Stomach smooth muscle (tissue), 2 donors: ENCODE results near the gene SCD.

ENCODE experiments used
- H3K27ac ChIP-seq: one replicate; pipeline ENCODE4 v1.7.0; 2013; ENCODE audit warnings: mild to moderate bottlenecking, low read length, inconsistent platforms
- H3K27me3 ChIP-seq, 2 donors: one replicate each; pipeline ENCODE4 v1.7.0; 2013; ENCODE audit warnings: low read length in 2 of 2; ENCODE audit not compliant: insufficient read depth in 2 of 2, control insufficient read depth in 1 of 2
- H3K36me3 ChIP-seq, 2 donors: one replicate each; pipeline ENCODE4 v1.7.0; 2013; ENCODE audit warnings: low read length in 2 of 2; ENCODE audit not compliant: control insufficient read depth in 2 of 2, insufficient read depth in 2 of 2
- H3K4me1 ChIP-seq: one replicate; pipeline ENCODE4 v1.7.0; 2013; ENCODE audit warnings: low read length; ENCODE audit not compliant: control insufficient read depth, insufficient read depth
- H3K4me3 ChIP-seq, 2 donors: one replicate each; pipeline ENCODE4 v1.7.0; 2013; ENCODE audit warnings: low read length in 2 of 2
- H3K9ac ChIP-seq, 2 donors: one replicate each; pipeline ENCODE4 v1.7.0; 2013; ENCODE audit warnings: low read length in 2 of 2, mild to moderate bottlenecking in 1 of 2
- H3K9me3 ChIP-seq, 2 donors: one replicate each; pipeline ENCODE4 v1.7.0; 2013; ENCODE audit warnings: low read length in 2 of 2; ENCODE audit not compliant: control insufficient read depth in 2 of 2
- donor health status: healthy.
- donor health status: Pancreatic carcinoma.

The SCD gene

GRCh38 chr10:100349672-100350071, 2.6 kb downstream of the SCD start:
- Histone ChIP-seq H3K27ac (no peak overlapping the region), H3K4me3 (no peak overlapping the region), H3K9ac (no peak overlapping the region), H3K36me3 (no peaks in the 10 kb centered on the region), H3K4me1 (peaks cover 19% of the 10 kb centered on the region), H3K27me3 (peaks cover 26 to 29% of the 10 kb centered on the region in 2 donors), H3K9me3 (no peaks in the 10 kb centered on the region)

- peaks cover 23 to 26% of the 10 kb centered on the region in 2 donors for H3K27me3 ChIP-seq
Measured at GRCh38 chr10:100350914-100351485, 4.0 kb downstream of the SCD start.

GRCh38 chr10:100353770-100354485, 6.9 kb downstream of the SCD start:
- Histone ChIP-seq H3K4me1 (peaks cover 3% of the 10 kb centered on the region), H3K36me3 (no peaks in the 10 kb centered on the region)

More at GRCh38 chr10:100350914-100351485, 4.0 kb downstream of the SCD start:
- no peaks in the 10 kb centered on the region for H3K36me3 ChIP-seq
- H3K9ac ChIP-seq, result no peak overlapping the region
- H3K9me3 ChIP-seq, result no peaks in the 10 kb centered on the region
- peaks cover 18% of the 10 kb centered on the region for H3K4me1 ChIP-seq
- H3K4me3 ChIP-seq, result no peak overlapping the region
- no peak overlapping the region for H3K27ac ChIP-seq

GRCh38 chr10:100355086-100355485, 8.1 kb downstream of the SCD start:
- no peak overlapping the region for H3K9ac ChIP-seq
- H3K4me3 ChIP-seq, result no peak overlapping the region
- H3K9me3 ChIP-seq, result no peaks in the 10 kb centered on the region
- H3K27me3 ChIP-seq, result no peaks in the 10 kb centered on the region
- H3K4me1 ChIP-seq, result no peaks in the 10 kb centered on the region
- no peaks in the 10 kb centered on the region for H3K36me3 ChIP-seq
- H3K27ac ChIP-seq, result no peak overlapping the region

More at GRCh38 chr10:100353770-100354485, 6.9 kb downstream of the SCD start:
- Histone ChIP-seq H3K27ac (no peak overlapping the region), H3K4me3 (no peak overlapping the region), H3K9ac (no peak overlapping the region), H3K27me3 (peaks cover 8% of the 10 kb centered on the region in 2 donors), H3K9me3 (no peaks in the 10 kb centered on the region)

- H3K4me1 ChIP-seq, result no peaks in the 10 kb centered on the region
Measured at GRCh38 chr10:100356067-100357017, 9.3 kb downstream of the SCD start.

GRCh38 chr10:100357059-100357858, 10.2 kb downstream of the SCD start:
- Histone ChIP-seq H3K4me1 (no peaks in the 10 kb centered on the region), H3K36me3 (no peaks in the 10 kb centered on the region), H3K27ac (no peak overlapping the region)

More at GRCh38 chr10:100356067-100357017, 9.3 kb downstream of the SCD start:
- H3K27ac ChIP-seq, result no peak overlapping the region
- H3K9me3 ChIP-seq, result no peaks in the 10 kb centered on the region
- H3K27me3 ChIP-seq, result no peaks in the 10 kb centered on the region
- H3K9ac ChIP-seq, result no peak overlapping the region
- no peak overlapping the region for H3K4me3 ChIP-seq
- H3K36me3 ChIP-seq, result no peaks in the 10 kb centered on the region

GRCh38 chr10:100359030-100359432, 12.0 kb downstream of the SCD start:
- Histone ChIP-seq H3K36me3 (no peaks in the 10 kb centered on the region), H3K4me1 (no peaks in the 10 kb centered on the region), H3K27me3 (no peaks in the 10 kb centered on the region), H3K9ac (no peak overlapping the region), H3K4me3 (no peak overlapping the region), H3K27ac (no peak overlapping the region), H3K9me3 (no peaks in the 10 kb centered on the region)

More at GRCh38 chr10:100357059-100357858, 10.2 kb downstream of the SCD start:
- no peak overlapping the region for H3K9ac ChIP-seq
- H3K27me3 ChIP-seq, result no peaks in the 10 kb centered on the region
- H3K9me3 ChIP-seq, result no peaks in the 10 kb centered on the region
- H3K4me3 ChIP-seq, result no peak overlapping the region

- no peak overlapping the region for H3K4me3 ChIP-seq
- no peaks in the 10 kb centered on the region for H3K36me3 ChIP-seq
- H3K9me3 ChIP-seq, result no peaks in the 10 kb centered on the region
- H3K9ac ChIP-seq, result no peak overlapping the region
- H3K27ac ChIP-seq, result no peak overlapping the region
- no peaks in the 10 kb centered on the region for H3K4me1 ChIP-seq
- H3K27me3 ChIP-seq, result no peaks in the 10 kb centered on the region
Measured at GRCh38 chr10:100359529-100360150, 12.6 kb downstream of the SCD start.

GRCh38 chr10:100360234-100360633, 13.2 kb downstream of the SCD start:
- Histone ChIP-seq H3K4me1 (no peaks in the 10 kb centered on the region), H3K27ac (no peak overlapping the region), H3K4me3 (no peak overlapping the region), H3K36me3 (no peaks in the 10 kb centered on the region), H3K27me3 (no peaks in the 10 kb centered on the region), H3K9ac (no peak overlapping the region), H3K9me3 (no peaks in the 10 kb centered on the region)
